Right lung (tissue), 10 donors: Measurements from ENCODE around the gene TMED9. TPM values are rescaled to one million over a fixed set of nuclear protein-coding genes. Genes with fewer than 3 reads are reported as not detected.
"Not testable (repeated sequence)": the region's sequence is repeated elsewhere in the genome, so short reads cannot be mapped to it uniquely, and the experiment has no call there.

Experiments
- DNase-seq, 2 donors: peaks; one replicate each; pipeline ENCODE4 v3.0.0-alpha.2; 2013
- long read RNA-seq, 8 donors: transcript quantifications; one replicate each; lab custom pipeline, GENCODE V29; 2026
- polyA plus RNA-seq, 5 donors: library from polyadenylated mRNA; unstranded; fragments of 120-200 nt; gene quantifications; one replicate each; pipeline versions ENCODE4 v1.2.1 to v1.2.3, GENCODE V29; 2013; ENCODE audit warnings: inconsistent platforms in 1 of 5, low replicate concordance in 1 of 5; ENCODE audit not compliant: insufficient read length in 5 of 5, insufficient read depth in 1 of 5

Gene TMED9
- 100 to 1,000 TPM; 117 to 180 (median 130) TPM for polyA plus RNA-seq
- long read RNA-seq, donor 1, transcript TMED9-201 (5 exons, 1,473 nt), result major isoform, 124 of 289 reads
- long read RNA-seq, donor 1, partial matches to known transcripts, result 161 of 289 reads
- long read RNA-seq, donor 1, other reads (novel, unspliced or antisense), result 0 of 289 reads
- long read RNA-seq, donor 2, transcript TMED9-201 (5 exons, 1,473 nt), result major isoform, 107 of 117 reads
- long read RNA-seq, donor 2, partial matches to known transcripts, result 6 of 117 reads
- long read RNA-seq, donor 2, other reads (novel, unspliced or antisense), result 0 of 117 reads
- long read RNA-seq, donor 3, transcript TMED9-201 (5 exons, 1,473 nt), result major isoform, 84 of 213 reads
- long read RNA-seq, donor 3, partial matches to known transcripts, result 126 of 213 reads
- long read RNA-seq, donor 3, other reads (novel, unspliced or antisense), result 0 of 213 reads
- long read RNA-seq, donor 4, transcript TMED9-201 (5 exons, 1,473 nt), result major isoform, 67 of 79 reads
- long read RNA-seq, donor 4, partial matches to known transcripts, result 8 of 79 reads
- long read RNA-seq, donor 4, other reads (novel, unspliced or antisense), result 0 of 79 reads
- long read RNA-seq, donor 5, transcript TMED9-201 (5 exons, 1,473 nt), result major isoform, 158 of 347 reads
- long read RNA-seq, donor 5, partial matches to known transcripts, result 185 of 347 reads
- long read RNA-seq, donor 5, other reads (novel, unspliced or antisense), result 0 of 347 reads
- long read RNA-seq, donor 6, transcript TMED9-201 (5 exons, 1,473 nt), result major isoform, 152 of 277 reads
- long read RNA-seq, donor 6, partial matches to known transcripts, result 120 of 277 reads
- long read RNA-seq, donor 6, other reads (novel, unspliced or antisense), result 0 of 277 reads
- long read RNA-seq, donor 7, transcript TMED9-201 (5 exons, 1,473 nt), result major isoform, 151 of 168 reads
- long read RNA-seq, donor 7, partial matches to known transcripts, result 11 of 168 reads
- long read RNA-seq, donor 7, other reads (novel, unspliced or antisense), result 0 of 168 reads
- long read RNA-seq, donor 8, transcript TMED9-201 (5 exons, 1,473 nt), result major isoform, 38 of 39 reads
- long read RNA-seq, donor 8, partial matches to known transcripts, result 0 of 39 reads
- long read RNA-seq, donor 8, other reads (novel, unspliced or antisense), result 0 of 39 reads

- DNase-seq, result peak; percentile 69 to 73
Measured at GRCh38 chr5:177592010-177592834, at the start of gene TMED9. Gene TMED9, plus strand, starts transcription at chr5:177592203. Its CDS starts 12 bp downstream, at chr5:177592215.

- no peak for DNase-seq
Measured at GRCh38 chr5:177542816-177543465, 49.1 kb upstream of the TMED9 start.

DNA sequence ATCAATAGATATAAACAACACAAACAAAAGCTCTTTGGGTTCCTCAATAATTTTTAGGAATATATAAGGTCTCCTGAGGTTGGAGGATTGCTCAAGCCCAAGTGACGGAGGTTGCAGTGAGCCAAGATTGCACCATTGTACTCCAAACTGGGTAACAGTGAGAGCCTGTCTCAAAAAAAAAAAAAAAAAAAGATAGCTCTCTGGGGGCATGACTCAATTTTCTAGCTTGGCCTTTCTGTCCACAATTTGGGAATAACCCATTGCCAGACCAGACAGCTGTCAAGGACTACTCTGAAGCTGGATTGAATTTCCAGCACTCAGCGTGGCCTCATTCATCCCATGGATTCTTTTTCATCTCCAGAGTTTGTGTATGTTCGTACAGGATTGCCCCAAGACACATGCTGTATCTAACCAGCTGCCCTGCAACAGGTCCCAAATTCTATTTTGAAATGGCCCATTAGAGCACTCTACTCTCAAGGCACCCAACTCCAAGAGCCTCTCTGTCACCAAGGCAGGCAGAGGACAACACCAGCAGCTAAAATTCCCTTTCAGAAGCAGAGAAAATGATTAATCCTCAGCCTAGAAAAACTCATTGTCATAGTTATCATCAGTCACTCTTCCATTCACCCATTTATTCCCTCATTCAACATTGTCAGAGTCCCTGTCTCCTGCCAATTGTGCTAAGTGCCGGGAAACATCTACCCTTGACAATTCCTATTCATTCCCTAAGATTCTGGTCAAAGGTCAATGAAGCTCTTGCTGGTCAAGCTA, 46.3 kb upstream of the TMED9 start:
- peak; percentile 51 to 65 for DNase-seq

- peak; percentile 46 to 67 for DNase-seq
Measured at GRCh38 chr5:177546258-177546741, 45.7 kb upstream of the TMED9 start.

- DNase-seq, result no peak
Measured at GRCh38 chr5:177547736-177548135, 44.3 kb upstream of the TMED9 start.

- no peak for DNase-seq
Measured at GRCh38 chr5:177548495-177548894, 43.5 kb upstream of the TMED9 start.

GRCh38 chr5:177550122-177550521, 41.9 kb upstream of the TMED9 start:
- DNase-seq, result no peak

DNA sequence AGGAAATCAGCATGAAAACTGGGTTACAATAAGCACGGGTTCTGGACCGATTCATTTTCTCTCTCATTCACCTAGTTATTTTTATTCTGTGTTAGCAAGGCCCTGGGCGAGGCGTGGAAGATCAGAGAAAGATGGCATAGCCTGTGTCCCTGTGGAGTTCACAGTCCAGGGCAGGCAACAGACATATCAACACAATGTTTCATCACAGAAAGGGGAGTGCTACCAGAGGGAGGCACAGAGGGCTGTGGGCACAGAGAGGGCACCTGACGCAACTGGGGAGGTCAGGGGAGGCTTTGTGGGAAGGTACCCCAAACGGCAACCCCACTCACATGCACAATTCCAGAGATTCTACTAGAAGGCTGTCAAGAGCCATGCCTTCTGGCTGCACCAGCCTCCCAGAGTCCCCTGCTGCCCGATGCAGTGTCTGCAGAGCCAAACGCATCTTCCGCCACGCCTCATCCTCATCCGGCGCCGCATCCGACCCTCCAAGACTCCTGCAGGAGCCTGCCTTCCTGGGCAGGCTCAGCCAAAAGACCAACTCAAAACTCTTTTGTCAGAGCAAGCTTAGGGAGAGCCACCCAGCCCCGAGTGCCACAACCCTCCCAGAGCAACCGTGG, 39.1 kb upstream of the TMED9 start:
- DNase-seq, result no peak

DNA sequence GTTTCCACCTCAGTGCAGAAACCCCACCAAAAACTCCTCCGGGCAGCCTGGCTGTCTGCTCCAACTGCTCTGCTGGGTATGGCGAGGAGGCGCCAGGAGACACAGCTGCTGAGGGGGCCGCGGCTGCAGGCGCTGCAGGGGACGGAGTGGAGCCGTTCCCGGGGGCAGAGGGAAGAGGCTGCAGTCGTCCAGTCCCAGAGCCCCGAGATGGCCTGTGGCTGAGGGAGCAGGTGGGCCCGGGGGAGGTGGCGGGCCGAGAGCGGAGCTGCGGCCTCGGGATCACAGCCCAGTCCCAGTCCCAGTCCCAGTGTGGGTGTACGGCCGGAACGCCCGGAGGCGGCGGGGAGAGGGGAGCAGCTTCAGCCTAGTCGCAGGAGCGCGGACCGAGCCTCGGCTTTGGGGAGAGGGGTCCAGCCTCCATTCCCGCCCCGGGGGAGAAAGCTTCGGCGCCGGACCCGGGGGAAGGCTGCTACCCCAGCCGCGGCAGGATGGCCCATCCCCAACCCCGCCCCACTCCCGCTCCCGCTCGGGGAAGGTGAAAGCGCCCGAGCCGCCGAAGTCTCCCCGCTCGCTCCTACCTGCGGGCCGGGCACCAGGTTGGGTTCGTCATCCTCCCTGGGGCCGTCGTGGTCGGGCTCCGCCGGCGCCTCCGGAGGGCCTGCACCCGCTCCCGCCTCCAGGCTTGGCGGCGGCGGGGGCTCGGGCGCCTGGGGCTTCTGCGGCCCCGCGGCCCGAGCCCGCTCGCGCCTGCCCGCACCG, 38.2 kb upstream of the TMED9 start:
- DNase-seq, result no peak

GRCh38 chr5:177554474-177555111, 37.4 kb upstream of the TMED9 start, which contains the start of gene FAM193B:
Gene FAM193B, minus strand, starts transcription at chr5:177554563. Its CDS starts 105 bp downstream, at chr5:177554458.
- DNase-seq, result peak; percentile 86 to 88

GRCh38 chr5:177555228-177555627, 36.8 kb upstream of the TMED9 start:
- DNase-seq, result no peak

DNA sequence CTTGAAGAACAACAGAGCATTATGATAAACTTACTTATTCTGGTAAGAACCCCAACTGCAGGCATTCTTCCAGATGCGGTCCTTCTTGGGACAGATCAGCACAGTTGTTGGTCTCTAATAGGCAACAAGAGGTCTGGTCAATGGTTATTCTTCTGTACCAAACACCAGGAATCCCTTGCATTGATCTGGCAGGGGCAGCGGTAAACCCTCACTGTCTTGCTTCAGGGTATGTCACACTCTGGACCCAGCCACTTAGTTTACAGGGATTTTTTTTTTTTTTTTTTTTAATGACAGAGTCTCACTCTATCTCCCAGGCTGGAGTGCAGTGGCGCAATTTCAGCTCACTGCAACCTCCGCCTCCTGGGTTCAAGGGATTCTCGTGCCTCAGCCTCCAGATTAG, 36.3 kb upstream of the TMED9 start:
- no peak for DNase-seq

- no peak for DNase-seq
Measured at GRCh38 chr5:177557041-177557647, 34.9 kb upstream of the TMED9 start.

DNA sequence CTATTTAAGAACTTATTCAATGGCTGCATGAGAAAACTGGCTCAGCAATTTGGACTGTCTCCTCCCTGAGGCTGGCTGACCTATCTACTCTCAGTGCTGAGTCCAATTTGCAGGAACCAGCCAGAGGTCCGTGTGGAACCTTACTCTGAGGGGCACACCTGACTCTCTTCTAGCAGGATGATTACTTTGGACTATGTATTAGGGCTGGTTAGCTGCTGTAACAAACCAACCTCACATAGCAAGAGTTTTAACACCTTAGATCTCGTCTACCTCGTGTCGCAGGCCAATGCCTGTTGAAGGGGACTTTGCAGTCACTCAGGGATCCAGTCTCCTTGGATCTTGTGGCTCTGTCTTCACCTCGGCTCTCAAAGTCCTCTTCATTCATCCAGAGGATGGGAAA, 34.2 kb upstream of the TMED9 start:
- DNase-seq, result no peak

- DNase-seq, result not testable (repeated sequence)
Measured at GRCh38 chr5:177559446-177559941, 32.5 kb upstream of the TMED9 start.

DNA sequence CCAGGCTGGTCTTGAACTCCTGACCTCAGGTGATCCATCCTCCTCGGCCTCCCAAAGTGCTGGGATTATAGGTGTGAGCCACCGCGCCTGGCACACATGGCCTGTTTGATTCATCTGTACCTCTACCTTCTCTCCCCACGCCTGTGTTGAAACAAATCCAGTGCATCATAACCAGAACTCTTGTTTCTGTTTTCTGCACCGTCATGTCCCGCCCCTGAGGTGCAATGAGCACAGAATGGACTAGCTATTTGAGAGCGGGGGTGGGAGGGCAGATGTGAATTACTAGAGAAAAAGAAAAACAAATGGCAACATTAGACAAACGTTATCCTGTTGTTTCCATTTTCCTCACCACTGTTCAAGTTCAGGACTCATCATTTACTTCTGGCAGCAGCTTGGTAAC, 27.0 kb upstream of the TMED9 start:
- no peak for DNase-seq

GRCh38 chr5:177568326-177568725, 23.7 kb upstream of the TMED9 start:
- no peak for DNase-seq
